PC-3 (cell line): ENCODE data around the gene PCDH9.

Experiments used
- EZH2 ChIP-seq: fragments of 300-600 bp; sonication (generic); IDR thresholded peaks from one replicate; pipeline ENCODE4 v1.6.1; 2017; ENCODE audit warnings: antibody characterized with exemption, mild to moderate bottlenecking, low read length; ENCODE audit not compliant: unreplicated experiment
- EZH2phosphoT487 ChIP-seq: fragments of 300-600 bp; sonication (generic); IDR thresholded peaks from 2 replicates; pipeline ENCODE4 v1.6.1; 2018; ENCODE audit warnings: mild to moderate bottlenecking, antibody characterized with exemption, low read length, borderline replicate concordance
- TF ChIP-seq, protein P1 (sequence below): fragments of 300-600 bp; sonication (generic); conservative IDR thresholded peaks from 2 replicates; pipeline ENCODE4 v1.5.1; 2017; ENCODE audit warnings: antibody characterized with exemption, low read depth, mild to moderate bottlenecking, low read length

DNA sequence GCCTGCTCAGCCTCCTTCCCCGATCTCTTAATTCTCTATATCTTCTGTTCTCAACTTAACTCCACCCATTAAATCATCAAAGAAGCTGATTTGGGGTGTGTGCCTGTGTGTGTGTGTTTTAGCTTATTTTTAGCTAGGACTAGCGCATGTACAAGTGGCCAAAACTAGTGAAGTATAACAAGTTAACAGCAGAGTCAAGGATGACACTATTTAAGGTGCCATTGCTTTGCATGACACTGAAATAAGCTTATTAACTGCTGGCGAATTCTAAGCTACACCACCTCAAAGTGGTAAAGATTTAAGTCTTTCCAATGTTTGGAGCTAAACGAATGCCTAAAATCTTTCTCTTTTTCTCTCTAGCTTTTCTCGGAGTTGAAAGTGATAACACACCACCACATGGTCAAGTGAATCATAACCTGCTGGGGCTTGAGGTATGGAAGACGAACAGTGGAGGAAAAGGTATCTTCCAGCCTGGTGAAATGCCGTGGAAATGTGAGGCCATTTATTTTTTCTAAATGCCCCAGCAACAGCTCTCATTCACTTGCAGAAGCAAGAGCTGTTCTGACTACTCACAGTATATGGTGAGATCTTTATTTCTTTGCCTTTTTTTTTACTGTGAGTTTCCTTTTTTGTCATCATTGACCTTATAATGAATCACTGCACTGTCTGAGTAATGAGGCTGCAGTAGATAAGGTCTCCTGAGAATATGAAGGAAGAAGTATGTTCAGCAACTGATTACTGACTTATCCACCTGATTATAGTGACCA lies 570.3 kb downstream of the PCDH9 start:
- TF ChIP-seq, protein P1, sequence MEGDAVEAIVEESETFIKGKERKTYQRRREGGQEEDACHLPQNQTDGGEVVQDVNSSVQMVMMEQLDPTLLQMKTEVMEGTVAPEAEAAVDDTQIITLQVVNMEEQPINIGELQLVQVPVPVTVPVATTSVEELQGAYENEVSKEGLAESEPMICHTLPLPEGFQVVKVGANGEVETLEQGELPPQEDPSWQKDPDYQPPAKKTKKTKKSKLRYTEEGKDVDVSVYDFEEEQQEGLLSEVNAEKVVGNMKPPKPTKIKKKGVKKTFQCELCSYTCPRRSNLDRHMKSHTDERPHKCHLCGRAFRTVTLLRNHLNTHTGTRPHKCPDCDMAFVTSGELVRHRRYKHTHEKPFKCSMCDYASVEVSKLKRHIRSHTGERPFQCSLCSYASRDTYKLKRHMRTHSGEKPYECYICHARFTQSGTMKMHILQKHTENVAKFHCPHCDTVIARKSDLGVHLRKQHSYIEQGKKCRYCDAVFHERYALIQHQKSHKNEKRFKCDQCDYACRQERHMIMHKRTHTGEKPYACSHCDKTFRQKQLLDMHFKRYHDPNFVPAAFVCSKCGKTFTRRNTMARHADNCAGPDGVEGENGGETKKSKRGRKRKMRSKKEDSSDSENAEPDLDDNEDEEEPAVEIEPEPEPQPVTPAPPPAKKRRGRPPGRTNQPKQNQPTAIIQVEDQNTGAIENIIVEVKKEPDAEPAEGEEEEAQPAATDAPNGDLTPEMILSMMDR: no peak
- TF ChIP-seq EZH2: no peak
- no peak for TF ChIP-seq EZH2phosphoT487
